Ovary (tissue), 3 donors: Measurements from ENCODE around the gene SPSB3.

Source experiments
- CTCF ChIP-seq, 3 donors: fragments of 450-650 bp in 2 of 3; fragments of 200-600 bp in 1 of 3; IDR thresholded peaks; one replicate each; pipeline versions ENCODE4 v1.5.1 to v1.8.0; 2016 to 2022; ENCODE audit warnings: antibody characterized with exemption in 3 of 3, mild to moderate bottlenecking in 1 of 3
- EP300 ChIP-seq: sonication (generic); formaldehyde crosslinking; IDR thresholded peaks from one replicate; pipeline ENCODE4 v1.6.1; 2017; ENCODE audit warnings: antibody characterized with exemption
- donor health status: DM: no; HTN: no; CAD: no.

GRCh38 chr16:1790261-1790610 lies 7.9 kb upstream of the SPSB3 start:
- TF ChIP-seq CTCF (IDR thresholded peaks at IDR 0.05) (no peak), EP300 (no peak)
